DOHH2 (cell line): ENCODE measurements around the gene ACSL5.

Source experiments
- H3F3A ChIP-seq: fragments of 200-600 bp; sonication (generic), shearing (Covaris generic); 2 replicates; pipeline ENCODE4 v1.6.0; 2016; ENCODE audit warnings: antibody characterized with exemption, mild to moderate bottlenecking; ENCODE audit not compliant: control insufficient read depth, insufficient read depth
- H3K27ac ChIP-seq: fragments of 200-600 bp; sonication (generic); 2 replicates; pipeline ENCODE4 v1.5.1; 2014; ENCODE audit warnings: low read depth, mild to moderate bottlenecking, low read length, moderate library complexity
- H3K27me3 ChIP-seq: fragments of 200-600 bp; sonication (generic); 2 replicates; pipeline ENCODE4 v1.6.1; 2014; ENCODE audit warnings: mild to moderate bottlenecking, low read length, mixed read lengths; ENCODE audit not compliant: control insufficient read depth
- H3K36me3 ChIP-seq: fragments of 200-600 bp; sonication (generic); 2 replicates; pipeline ENCODE4 v1.6.1; 2014; ENCODE audit warnings: mild to moderate bottlenecking, low read length, moderate library complexity, mixed read lengths; ENCODE audit not compliant: control insufficient read depth
- H3K4me1 ChIP-seq: fragments of 200-600 bp; sonication (generic); 2 replicates; pipeline ENCODE4 v1.6.1; 2014; ENCODE audit warnings: mild to moderate bottlenecking, low read length, mixed read lengths; ENCODE audit not compliant: control insufficient read depth
- H3K4me2 ChIP-seq: fragments of 200-600 bp; sonication (generic); 2 replicates; pipeline ENCODE4 v1.6.0; 2014; ENCODE audit warnings: mild to moderate bottlenecking, low read length, moderate library complexity
- H3K4me3 ChIP-seq: fragments of 200-600 bp; sonication (generic); 2 replicates; pipeline ENCODE4 v1.5.1; 2014; ENCODE audit warnings: mild to moderate bottlenecking, low read length, mixed read lengths
- H3K79me2 ChIP-seq: fragments of 200-600 bp; sonication (generic); 2 replicates; pipeline ENCODE4 v1.6.1; 2014; ENCODE audit warnings: mild to moderate bottlenecking, low read length, mixed read lengths; ENCODE audit not compliant: control insufficient read depth
- H3K9me2 ChIP-seq: fragments of 200-600 bp; sonication (generic); replicated peaks from 2 replicates; pipeline ENCODE4 v1.6.1; 2014; ENCODE audit warnings: mild to moderate bottlenecking, low read length, mixed read lengths; ENCODE audit not compliant: control insufficient read depth
- H3K9me3 ChIP-seq: fragments of 200-600 bp; sonication (generic); 2 replicates; pipeline ENCODE4 v1.6.1; 2014; ENCODE audit warnings: antibody characterized with exemption, low read length, mixed read lengths; ENCODE audit not compliant: control insufficient read depth, insufficient read depth
- H4K20me1 ChIP-seq: fragments of 200-600 bp; sonication (generic); 2 replicates; pipeline ENCODE4 v1.6.0; 2014; ENCODE audit warnings: low read depth, mild to moderate bottlenecking, antibody characterized with exemption, low read length, moderate library complexity; ENCODE audit not compliant: control insufficient read depth, insufficient read depth
- EZH2phosphoT487 ChIP-seq: fragments of 200-600 bp; sonication (generic); IDR thresholded peaks from 2 replicates; pipeline ENCODE4 v1.6.1; 2017; ENCODE audit warnings: borderline replicate concordance, mild to moderate bottlenecking, antibody characterized with exemption, low read length, moderate library complexity, mixed read lengths
- TF ChIP-seq, protein P1 (sequence below): fragments of 200-600 bp; sonication (generic); IDR thresholded peaks from one replicate; pipeline ENCODE4 v1.5.1; 2014; ENCODE audit warnings: antibody characterized with exemption, mild to moderate bottlenecking, low read depth, low read length; ENCODE audit not compliant: poor library complexity, severe bottlenecking

Gene ACSL5

DNA sequence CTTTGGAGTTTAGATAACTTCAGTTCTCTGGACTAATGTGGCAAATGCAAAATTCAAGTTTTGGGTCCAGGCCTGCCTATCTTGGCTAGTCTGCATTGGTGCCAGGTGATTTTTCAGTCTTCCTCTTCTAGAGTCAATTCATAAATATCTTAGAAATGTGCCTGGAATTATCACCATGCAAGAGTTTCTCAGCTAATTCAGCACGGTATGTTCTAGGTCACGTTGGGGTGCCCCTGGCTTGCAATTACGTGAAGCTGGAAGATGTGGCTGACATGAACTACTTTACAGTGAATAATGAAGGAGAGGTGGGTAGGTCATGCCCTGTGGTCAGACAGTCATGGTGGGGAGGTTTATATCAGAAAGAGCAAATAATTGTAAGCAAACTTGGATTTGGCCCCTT is 47.8 kb downstream of the ACSL5 start:
- H3K4me1 ChIP-seq: no peaks in the 10 kb centered on the region
- H3K9me3 ChIP-seq: no peaks in the 10 kb centered on the region
- no peak for TF ChIP-seq EZH2phosphoT487
- TF ChIP-seq, protein P1, sequence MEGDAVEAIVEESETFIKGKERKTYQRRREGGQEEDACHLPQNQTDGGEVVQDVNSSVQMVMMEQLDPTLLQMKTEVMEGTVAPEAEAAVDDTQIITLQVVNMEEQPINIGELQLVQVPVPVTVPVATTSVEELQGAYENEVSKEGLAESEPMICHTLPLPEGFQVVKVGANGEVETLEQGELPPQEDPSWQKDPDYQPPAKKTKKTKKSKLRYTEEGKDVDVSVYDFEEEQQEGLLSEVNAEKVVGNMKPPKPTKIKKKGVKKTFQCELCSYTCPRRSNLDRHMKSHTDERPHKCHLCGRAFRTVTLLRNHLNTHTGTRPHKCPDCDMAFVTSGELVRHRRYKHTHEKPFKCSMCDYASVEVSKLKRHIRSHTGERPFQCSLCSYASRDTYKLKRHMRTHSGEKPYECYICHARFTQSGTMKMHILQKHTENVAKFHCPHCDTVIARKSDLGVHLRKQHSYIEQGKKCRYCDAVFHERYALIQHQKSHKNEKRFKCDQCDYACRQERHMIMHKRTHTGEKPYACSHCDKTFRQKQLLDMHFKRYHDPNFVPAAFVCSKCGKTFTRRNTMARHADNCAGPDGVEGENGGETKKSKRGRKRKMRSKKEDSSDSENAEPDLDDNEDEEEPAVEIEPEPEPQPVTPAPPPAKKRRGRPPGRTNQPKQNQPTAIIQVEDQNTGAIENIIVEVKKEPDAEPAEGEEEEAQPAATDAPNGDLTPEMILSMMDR: no peak
- H4K20me1 ChIP-seq: no peaks in the 10 kb centered on the region
- no peak overlapping the region for H3K4me2 ChIP-seq
- no peak overlapping the region for H3K27ac ChIP-seq
- no peaks in the 10 kb centered on the region for H3K9me2 ChIP-seq
- peaks cover 37% of the 10 kb centered on the region for H3K36me3 ChIP-seq
- H3F3A ChIP-seq: no peaks in the 10 kb centered on the region
- no peak overlapping the region for H3K4me3 ChIP-seq
- H3K27me3 ChIP-seq: no peaks in the 10 kb centered on the region
- H3K79me2 ChIP-seq: no peaks in the 10 kb centered on the region

DNA sequence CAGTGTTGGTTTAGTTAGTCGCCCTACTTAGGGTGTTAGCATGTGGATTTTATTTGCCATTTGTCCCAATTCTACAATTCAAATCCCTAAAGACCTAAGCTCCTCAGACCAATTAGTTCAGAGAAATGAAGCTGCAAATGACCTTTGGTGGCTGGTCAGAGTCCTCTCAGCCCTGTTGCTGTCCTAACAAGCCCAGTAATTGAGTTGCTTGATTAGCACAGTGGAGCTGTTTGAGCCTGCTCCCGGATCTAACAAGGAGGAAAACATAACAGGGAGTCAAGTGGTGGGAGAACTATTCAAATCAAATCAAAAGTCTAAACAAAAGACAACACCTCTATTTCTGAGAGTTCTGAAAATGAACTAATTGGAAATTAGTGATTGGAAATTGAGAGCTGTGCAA is 50.7 kb downstream of the ACSL5 start:
- H3K36me3 ChIP-seq: peaks cover 56% of the 10 kb centered on the region

GRCh38 chr10:112426111-112426510 is 52.2 kb downstream of the ACSL5 start:
- Histone ChIP-seq H3K9me2 (no peaks in the 10 kb centered on the region), H3K4me3 (no peak overlapping the region), H3K27ac (no peak overlapping the region), H3K4me1 (peaks cover 7% of the 10 kb centered on the region), H3K79me2 (no peaks in the 10 kb centered on the region), H3K27me3 (no peaks in the 10 kb centered on the region), H3K4me2 (no peak overlapping the region), H4K20me1 (no peaks in the 10 kb centered on the region), H3K9me3 (no peaks in the 10 kb centered on the region), H3F3A (no peaks in the 10 kb centered on the region), H3K36me3 (peaks cover 70% of the 10 kb centered on the region)
- TF ChIP-seq, protein P1: no peak
- no peak for TF ChIP-seq EZH2phosphoT487

More for the DNA sequence above, 50.7 kb downstream of the ACSL5 start:
- Histone ChIP-seq H3K27ac (no peak overlapping the region), H3K4me2 (no peak overlapping the region), H3K4me1 (peaks cover 7% of the 10 kb centered on the region), H3K9me3 (no peaks in the 10 kb centered on the region), H3K9me2 (no peaks in the 10 kb centered on the region), H3K27me3 (no peaks in the 10 kb centered on the region), H4K20me1 (no peaks in the 10 kb centered on the region), H3K79me2 (no peaks in the 10 kb centered on the region), H3K4me3 (no peak overlapping the region), H3F3A (no peaks in the 10 kb centered on the region)
- TF ChIP-seq, protein P1: no peak
- no peak for TF ChIP-seq EZH2phosphoT487
